HG03571 (cell line): ENCODE measurements around the gene EME2.
A peak's percentile ranks its signal among the peaks of the same experiment; 100 is the strongest.

ENCODE experiments used
- ATAC-seq: cut with Tn5 transposase; IDR thresholded peaks from one replicate; pipeline ENCODE4 v1.9.1; 2021; ENCODE audit not compliant: unreplicated experiment

Gene EME2

DNA sequence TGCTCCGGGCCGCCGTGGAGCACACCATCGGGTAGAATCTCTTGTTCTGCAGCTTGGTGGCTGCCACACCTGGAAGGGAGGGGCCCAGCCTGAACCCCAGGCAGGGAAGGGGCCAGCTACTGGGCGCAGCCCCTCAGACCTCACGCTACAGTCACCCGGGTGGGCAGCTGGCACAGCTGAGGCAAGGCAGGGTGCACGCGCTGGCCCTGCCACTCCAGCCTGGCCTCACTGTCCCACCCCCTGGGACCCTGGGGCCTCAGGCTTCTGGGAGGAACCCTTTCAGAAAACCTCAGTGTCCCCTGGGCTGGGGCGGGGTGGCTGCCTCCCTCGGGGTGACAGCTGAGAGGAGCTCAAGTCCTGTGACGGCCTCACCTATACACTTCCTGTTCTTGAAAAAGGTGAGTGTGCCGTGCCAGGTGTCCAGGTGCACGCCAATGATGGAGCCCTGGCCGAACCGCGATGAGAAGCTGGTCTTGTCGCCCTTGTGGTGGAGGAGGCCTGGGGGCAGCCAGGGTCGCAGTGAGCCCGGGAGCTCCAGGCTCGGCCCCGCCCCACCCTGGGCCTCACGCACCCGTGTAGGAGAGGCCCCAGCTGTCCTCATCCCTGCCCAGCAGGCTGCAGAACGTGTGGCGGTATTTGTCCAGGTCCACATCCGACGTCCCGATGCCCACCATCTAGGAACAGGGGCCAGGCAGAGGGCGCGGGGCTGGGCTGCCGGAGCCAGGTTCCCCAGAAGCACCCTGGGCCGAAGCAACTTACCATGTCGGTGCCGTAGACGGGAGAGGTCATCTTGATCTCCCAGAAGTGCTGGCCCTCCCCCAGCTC is 5.0 kb downstream of the EME2 start:
- no peak for ATAC-seq

DNA sequence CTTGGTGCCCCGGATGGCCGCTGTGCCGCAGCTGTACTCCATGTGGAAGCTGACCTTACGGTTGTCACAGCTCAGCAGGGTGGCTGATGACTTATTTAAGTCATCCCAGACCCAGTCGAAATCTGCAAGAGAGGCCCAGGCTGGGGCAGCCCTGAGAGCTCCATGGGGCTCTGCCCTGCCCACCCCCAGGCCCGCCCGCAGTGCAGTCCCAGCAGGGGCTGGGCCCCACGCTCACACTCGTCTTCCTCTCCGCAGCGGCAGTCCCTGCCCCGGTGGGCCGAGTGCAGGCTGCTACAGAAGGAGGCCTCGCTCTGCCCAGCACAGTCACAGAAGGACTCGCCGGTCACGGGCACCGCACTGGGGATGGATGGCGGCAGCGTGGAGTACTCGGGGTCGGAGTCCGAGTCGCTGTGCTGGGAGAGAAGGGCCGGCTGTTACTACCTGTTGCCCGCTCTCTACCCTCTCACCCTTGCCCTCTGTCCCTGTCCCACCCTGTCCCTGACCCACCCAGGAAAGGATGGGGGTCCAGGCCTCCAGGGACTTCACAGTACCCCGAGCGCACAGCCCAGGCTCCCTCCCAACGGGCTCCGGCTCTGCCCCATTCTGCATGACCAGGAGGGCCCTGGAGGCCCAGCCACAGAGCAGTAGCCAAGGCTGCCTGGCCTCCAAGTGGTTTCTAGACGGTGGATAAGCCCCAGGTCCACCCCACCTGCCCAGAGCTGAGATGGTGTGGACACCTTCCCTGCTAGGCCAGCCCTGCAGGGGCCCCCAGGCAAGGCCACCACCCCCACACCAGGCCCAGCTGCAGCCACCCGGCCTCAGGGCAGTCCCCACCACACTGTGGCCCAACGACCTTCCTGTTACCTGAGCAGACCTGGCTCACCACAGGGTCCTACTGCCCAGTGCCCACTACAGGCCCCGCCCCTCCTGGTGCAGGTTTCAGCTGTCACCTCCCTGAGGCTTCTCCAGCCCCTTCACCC is 5.9 kb downstream of the EME2 start:
- ATAC-seq: no peak

DNA sequence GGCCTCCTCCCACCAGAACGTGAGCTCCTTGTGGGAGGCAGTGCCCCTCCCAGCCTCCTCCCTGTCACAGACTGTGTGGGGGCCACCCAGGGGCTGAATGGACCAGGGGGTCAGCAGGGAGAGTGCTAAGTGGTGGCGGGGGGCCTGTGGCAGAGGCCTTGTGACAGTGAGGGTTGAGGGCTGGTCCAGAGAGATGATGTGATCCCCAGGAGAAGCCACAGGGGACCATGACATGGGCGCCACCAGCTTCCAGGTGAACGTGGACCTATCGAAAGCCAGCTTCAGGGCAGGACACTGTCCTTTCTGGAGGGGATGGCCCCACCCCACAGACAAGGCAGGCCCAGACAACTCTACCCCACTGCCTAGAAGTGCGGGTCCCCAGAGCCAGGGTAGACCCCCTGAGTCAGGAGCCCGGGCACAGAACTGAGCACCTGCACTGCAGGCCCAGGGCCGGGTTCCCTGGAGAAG is 6.7 kb downstream of the EME2 start:
- no peak for ATAC-seq

DNA sequence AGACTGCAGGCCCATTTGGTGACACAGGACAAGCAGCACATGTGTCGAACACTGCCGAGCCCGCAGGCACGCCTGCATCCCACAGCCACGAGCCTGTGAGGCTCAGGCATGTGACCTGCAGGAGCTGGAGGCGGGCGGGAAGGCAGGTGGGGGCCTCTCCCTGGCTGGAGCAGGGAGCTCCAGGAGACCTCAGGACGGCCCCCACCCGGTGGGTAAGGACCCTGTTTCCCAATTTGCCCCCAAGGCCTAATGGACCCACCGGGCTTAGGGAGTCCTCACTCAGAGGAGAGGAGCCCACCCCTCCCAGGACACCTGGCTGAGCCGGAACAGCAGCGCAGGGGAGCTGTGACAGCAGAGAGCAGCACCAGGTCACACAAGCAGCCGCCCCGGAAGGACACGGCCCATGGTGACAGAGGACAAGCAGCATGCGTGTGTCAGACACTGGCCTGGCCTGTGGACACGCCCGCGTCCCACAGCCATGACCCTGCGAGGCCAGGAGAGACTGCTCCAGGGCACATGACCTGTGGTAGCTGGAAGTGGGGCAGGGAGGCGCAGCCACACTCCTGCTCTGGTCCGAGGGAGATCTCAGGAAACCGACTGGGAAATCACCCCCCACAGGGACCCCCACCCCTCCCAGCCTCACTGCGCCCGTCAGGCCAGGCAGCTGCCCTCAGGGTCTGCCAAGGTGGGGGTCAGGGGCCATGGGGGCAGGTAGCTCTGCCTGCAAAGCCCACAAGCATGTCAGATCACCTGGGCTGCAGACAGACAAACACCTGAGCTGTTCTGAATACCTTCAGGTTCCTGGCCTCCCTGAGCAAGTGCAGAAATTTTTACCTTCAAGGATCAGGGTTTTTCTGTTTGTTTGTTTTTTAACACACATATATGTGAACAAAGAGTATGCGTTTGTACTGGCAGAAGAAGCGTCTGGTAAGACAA is 7.4 kb downstream of the EME2 start:
- ATAC-seq: no peak

DNA sequence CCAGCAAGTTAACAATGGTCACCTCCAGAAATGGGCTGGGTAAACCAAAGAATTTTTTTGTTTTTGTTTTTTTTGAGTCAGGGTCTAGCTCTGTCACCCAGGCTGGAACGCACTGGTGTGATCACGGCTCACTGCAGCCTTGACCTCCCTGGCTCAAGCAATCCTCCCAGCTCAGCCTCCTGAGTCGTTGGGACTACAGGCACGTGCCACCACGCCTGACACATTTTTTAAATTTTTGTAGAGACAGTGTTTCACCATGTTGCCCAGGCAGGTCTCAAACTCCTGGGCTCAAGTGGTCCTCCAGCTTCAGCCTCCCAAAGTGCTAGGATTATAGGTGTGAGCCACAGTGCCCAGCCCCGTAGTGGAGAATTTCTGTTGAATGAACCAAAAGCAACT is 8.1 kb downstream of the EME2 start:
- no peak for ATAC-seq

DNA sequence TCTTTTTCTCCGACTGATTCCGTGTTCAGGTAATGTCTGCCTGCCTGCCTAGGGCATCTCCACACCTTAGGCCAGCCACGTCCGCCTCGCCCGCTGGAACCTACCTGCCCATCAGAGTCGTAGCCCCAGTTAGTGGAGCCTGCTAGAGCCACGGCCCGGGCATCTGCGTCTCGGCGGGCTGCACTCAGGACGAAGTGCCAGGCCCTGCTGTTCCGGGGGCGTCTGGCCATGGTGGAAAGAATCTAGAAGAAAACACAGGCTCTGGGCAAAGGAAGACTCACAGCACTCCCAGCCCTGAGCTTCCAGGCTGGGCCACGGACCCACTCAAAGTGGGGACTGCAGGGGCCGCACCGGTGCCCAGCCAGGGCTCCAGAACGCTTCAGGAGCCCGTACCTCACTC is 8.6 kb downstream of the EME2 start:
- no peak for ATAC-seq

DNA sequence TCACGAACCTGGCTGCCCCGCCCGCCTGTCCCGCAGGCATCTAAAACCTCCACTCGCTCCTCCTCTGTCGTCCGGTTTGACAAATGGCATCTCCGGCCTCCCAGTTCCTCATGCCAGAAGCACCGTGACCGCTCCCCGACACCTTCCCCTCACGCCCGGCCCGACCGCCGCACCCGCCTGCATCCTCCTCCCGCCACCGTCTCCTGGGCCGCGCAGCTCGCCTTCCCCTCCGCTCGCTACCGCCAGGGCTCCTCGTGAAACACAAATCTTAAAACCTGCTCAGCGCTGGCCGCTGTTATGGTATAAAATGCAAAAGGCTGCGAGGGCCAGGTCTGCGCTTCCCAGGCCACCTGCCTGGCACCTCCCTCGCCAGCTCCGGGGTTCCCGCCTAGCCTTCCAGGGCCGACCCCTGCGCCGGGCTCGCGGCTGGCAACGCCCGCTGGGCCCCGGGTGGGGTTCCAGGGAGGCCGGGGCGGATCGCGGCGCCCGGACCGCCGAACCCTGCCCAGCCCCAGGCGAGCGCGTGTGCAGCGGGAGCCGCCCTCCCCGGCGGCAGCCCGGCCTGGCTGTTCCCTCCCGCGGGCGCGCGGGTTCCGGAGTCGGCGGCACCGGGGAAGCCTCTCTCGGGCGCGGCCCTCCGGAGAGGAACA is 9.3 kb downstream of the EME2 start:
- peak; percentile 1 for ATAC-seq

DNA sequence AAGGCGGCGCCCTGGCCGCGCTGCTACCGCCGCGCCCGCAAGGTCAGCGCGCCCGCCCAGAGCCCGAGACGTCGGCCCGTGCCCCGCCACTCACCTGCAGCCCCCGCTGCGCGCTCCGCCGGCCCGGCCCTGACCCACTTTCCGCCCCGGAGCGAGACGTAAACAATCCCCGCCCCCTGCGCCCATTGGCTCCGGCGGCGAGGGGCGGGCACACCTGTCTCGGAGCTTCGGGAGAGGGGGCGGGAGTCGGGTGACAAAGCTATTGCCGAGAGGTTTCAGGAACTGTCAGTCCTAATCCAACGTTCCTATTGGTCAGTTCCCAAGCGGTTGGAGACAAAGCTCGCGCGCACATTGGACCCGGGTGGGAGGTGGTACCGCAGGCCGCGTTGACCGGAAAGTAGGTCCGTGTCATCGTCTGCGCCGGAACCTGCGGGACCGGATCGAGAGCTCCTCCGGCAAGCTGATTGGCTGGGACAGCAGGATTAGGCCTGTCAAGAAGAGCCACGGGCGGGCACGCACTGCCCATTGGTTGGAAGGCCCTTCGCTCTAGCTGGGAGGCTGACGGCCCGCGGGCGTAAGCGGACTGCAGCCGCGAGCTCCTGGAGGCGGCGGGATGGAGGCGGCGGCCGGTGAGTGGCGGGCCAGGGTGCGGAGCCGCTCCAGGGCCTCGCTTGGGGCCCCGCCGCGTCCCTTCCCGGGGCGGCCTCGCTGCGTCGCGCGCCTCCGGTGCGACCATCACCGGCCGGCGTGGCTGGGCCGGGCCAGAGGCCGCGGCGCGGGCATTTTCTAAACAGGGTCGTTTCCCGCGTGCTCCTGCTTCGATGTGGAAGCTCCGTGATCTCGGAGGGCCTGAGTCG is 10.0 kb downstream of the EME2 start, which contains the start of the genes NUBP2 and SPSB3:
Gene NUBP2 (plus strand): TSS at position 553 of the 857 bp plus-strand sequence. CDS start 61 bp downstream, at position 614.
Gene SPSB3 (minus strand): TSS at position 164 of the 857 bp plus-strand sequence. CDS start 1,088 bp downstream, outside the sequence.
- ATAC-seq: peak; percentile 82

DNA sequence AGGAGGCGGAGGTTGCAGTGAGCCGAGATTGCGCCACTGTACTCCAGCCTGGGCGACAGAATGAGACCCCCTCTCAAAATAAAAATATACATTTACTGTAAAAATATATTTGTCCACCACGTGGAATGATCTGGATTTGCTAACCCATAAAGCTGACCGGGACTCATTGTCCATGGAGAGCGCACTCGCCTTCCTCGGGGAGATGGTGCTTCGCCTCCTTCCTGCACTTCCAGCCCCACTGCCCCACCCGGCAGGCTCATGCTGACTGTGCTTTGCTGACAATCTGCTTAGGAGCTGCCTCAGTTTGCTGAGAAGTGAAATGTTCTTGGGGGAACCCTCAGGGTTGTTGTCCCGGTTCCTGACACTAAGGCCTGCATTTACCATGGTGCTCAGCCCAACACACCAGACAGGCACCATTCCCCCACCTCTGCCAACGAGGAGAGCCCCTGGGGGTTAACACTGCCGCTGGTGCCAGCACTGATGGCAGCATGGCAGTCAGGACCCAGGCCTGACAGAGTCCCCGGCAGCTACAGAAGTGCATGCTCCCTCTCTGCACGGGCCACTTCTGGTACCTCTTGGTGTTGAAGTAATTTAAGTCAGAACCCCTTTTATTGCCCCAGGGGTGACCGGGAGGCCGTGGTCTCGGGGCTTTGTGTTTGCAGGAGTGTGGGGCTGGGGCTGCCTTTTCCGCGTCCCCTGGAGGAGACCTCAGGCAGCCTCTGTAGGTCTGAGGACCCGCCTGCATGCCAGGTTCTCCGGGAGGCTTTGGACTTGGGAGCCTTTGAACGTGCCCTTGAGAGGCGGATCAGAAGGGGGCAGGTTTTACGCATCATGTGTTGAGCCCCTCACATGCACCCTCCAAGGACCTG is 12.6 kb downstream of the EME2 start:
- no peak for ATAC-seq

DNA sequence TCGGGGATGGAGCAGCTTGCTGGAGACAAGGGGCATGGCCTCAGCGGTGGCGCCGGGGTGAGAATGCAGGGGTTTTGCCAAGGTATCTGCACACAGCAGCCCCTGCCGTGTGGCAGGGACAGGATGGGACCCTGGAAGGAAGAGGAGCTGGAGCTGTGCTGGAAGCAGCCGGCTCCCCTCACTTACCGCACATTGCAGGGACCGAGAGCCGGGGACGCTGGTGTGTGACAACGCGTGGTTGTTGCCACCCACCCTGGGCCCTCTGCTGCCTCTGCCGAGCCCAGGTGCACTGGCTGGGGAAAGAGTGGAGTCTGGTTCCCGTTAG is 13.2 kb downstream of the EME2 start:
- ATAC-seq: no peak

DNA sequence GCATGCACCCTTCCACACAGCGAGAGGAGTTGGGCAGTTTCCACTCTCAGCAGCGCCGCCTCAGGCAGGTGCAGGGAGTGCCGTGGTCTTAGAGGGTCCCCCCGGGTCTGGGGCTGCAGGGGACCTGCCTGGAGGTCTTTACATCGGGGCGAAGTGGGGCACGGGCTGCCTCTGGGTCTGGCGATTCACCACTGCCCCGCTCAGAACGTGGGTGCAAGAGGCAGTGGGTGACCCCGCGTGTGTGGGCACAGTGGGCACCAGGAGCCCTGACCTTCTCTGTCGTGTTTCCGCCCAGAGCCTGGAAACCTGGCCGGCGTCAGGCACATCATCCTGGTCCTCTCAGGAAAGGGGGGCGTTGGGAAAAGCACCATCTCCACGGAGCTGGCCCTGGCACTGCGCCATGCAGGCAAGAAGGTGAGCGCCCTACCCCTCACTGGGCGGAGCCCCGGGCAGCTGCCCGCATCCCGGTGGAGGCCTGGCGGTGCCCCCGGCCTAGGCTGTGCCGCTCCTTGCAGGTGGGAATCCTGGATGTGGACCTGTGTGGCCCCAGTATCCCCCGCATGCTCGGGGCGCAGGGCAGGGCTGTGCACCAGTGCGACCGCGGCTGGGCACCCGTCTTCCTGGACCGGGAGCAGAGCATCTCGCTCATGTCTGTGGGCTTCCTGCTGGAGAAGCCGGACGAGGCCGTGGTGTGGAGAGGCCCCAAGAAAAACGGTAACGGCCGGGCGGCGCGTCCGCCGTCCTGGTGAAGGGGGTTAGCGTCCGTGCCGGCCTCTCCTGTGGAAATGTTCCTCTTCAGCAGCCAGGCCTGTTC is 13.8 kb downstream of the EME2 start:
- no peak for ATAC-seq

DNA sequence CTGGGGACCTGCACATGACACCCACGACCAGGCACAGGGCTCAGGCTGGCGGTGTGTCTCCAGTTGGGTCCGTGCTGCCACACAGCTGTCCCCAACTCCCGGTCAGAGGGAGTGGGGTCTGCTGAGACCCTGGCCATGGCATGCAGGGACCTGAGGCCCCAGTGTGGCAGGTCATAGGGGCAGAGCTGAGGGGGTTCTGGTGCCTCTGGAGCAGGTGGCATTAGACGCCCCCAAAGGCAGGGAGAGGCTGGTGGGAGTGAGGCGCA is 14.4 kb downstream of the EME2 start:
- no peak for ATAC-seq

DNA sequence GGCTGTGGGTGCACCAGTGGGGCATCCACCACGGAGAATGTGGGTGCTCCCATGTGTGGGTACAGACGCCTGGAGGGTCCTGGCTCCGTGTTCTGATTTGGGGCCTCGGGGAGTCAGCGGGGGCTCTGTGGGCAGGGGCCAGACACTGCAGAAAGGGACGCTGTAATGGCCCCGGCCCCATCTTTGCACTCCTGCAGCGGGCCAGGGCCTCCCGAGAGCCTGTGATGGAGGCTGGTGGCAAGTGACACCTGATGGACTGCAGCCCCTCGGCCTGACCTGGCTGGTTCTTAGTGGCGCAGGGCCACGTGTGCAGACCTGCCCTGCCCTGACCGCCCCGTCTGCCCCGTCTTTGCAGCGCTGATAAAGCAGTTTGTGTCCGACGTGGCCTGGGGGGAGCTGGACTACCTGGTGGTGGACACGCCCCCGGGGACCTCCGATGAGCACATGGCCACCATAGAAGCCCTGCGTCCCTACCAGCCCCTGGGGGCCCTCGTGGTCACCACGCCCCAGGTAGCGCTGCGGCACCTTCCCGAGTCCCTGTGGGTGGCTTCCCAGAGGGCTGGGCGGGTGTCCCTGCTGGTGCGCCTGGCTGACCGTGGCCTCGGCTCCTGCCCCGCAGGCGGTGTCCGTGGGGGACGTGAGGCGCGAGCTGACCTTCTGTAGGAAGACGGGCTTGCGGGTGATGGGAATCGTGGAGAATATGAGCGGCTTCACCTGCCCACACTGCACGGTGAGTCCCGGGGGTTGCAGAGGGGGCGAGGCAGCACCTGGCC is 14.9 kb downstream of the EME2 start:
- ATAC-seq: no peak

DNA sequence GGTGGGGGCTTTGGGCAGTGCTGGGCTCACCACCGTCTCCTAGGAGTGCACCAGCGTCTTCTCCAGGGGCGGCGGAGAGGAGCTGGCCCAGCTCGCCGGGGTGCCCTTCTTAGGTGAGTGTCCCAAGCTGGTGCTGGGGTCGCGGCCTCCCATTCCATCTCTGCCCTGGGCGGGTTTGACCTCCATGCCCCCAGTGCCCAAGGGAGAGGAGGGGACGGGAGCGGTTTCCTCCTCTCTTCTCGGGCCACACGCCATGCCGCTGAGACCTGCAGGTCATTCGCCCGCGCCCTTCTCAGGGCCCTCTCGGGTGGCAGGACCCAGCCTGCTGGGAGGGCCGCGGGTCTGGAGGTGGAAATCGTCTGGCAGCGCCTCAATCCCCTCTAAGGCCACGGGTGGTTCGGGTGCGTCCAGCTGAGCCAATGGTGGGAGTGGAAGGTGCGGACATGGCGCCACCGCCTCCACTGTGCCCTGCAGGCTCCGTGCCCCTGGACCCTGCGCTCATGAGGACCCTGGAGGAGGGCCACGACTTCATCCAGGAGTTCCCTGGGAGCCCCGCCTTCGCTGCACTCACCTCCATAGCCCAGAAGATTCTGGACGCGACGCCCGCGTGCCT is 15.6 kb downstream of the EME2 start:
- no peak for ATAC-seq

DNA sequence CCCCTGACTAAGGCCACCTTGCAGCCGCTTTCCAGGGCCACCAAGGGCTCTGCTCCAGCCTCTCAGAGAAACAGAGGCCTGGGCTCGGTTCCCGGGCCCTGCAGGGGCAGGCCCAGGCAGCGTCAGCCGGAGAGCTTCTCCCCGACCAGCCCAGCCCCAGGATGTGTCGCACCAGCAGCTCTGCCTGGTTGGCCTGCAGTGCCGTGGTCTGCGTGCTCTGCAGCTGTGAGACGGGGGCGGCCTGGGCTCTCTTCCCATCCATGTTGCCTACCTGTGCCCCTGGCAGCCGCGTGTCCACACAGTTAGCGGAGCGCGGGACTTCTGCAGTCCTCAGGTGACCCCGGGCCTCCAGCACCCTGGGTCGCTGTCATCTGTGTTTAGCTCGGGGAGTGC is 16.1 kb downstream of the EME2 start:
- no peak for ATAC-seq

DNA sequence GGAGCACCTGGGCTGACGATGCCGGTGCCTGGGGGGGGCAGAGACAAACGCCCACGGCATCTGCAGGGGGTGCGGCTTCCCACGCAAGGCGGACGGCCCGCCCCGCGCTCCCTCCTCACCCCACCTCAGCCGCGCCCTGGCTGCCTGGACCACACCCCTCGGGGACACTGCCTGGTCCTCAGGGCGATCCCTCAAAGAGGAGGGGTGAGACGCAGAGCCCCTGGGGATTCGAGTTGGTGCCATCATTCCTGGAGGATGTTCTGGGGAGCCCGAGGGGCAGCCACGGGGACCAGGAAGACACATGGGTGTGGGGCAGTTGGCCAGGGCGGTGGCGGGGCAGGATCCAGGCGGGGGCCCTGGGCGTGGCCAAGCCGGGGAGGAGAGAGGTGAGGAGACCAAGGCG is 17.0 kb downstream of the EME2 start:
- no peak for ATAC-seq

DNA sequence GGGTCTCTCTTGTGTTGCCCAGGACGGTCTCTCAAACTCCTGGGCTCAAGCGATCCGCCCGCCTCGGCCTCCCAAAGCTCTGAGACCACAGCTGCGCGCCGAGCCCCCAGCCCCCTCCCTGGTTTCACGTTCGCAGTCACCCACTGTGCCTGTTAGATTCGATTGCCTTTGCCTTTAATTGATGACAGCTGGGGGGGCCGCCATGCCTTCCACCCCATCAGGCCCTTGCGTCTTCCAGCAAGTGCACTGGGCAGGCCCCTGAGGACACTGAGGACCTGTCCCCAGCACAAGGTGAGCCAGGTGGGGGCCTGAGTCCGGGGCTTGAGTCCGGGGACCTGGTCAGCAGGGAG is 17.6 kb downstream of the EME2 start:
- ATAC-seq: no peak
